ENCODE measurements around the gene ZNF816.

DNA sequence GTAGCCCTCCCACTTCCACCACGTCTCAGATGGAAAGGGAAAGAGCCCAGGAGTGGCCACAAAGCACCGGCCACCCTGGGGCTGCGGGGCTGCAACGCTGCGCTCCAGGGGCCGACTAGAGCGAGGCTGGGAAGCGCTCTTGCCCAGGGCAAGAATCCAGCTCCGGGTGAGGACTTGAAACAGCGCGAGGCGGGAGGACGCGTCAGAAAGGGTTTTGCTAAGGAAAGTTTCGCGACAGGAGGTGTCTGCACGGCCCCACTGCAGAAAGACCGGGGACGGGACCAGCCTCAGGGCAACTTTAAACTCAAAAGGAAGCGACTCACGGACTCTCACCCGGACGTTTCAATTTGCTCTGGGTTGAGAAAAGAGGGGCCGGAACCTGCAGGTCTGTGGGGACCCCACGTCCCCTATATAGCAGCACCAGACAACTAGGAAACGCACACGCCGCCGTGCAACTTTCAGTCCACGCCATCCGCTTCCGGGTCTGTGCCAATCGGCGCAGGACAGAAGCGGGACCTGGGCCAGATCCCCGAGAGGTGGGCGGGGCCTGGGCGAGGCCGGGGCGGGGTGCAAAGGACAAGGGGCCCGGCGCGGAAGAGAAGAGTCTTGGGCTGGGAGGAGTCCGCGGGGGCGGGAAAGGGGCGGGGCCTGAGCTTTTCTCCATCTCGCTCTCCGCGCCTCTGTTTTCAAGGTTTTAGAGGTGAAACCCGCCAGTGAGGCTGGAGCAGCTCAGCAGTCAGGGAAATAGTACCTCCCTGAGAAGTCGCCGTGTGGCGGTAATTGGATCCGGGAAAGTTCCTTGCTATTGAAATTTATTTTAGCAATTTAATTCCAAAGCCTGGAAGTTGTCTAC, at the start of gene ZNF816:
- TF ChIP-seq CTCF (IDR thresholded peaks at IDR 0.05): no peak
- TF ChIP-seq POLR2A (IDR thresholded peaks at IDR 0.05): peak in 1 of 2 donors; percentile 52
- peak; percentile 42 to 82 (median 75) for TF ChIP-seq POLR2AphosphoS5 (IDR thresholded peaks at IDR 0.05)
- no peak for TF ChIP-seq EP300 (IDR thresholded peaks at IDR 0.05)

All from sigmoid colon (tissue), 4 donors.